ENCODE data around the gene STK24.

STK24 gene

DNA sequence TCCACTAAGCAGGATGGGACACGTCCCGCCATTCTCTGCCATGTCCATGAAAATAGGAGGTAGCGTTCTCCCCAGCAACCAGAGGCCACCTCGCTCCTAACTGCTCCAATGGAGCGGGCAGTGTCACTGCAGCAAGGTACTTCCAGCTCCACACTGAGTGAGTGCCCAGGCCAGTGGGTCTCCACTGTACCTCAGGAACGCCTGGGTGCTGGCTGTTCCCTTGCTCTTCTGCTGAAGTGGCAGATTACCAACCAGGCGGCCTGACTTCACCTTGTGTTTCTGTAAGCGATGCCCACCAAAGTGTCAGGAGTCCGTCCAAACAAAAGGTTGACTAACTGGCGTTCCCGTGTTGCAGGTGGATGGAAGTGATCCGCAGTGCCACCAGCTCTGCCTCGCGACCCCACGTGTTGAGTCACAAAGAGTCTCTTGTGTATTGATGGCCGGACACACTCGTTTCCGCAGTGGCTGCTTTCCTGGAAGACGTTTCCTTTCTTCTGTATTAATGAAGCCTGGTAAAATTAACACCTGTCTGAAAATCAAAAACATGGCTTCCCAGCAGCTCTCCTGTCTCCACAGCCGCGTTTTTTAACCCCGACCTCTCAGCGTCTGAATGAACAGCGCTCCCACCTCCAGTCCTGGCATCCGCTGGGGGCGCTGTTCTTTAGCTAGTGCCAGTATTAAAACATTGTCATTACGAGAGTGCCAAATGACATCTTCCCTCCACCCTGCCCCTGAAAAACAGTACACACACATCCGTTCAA is 128.8 kb downstream of the STK24 start:
- Mint-ChIP-seq H3K27ac (peak overlapping the region; percentile 45), H3K9me3 (no peaks in the 10 kb centered on the region), H3K27me3 (no peaks in the 10 kb centered on the region), H3K4me3 (no peak overlapping the region), H3K4me1 (peaks cover 38% of the 10 kb centered on the region), H3K36me3 (peaks cover 31% of the 10 kb centered on the region)
- CTCF ChIA-PET = interaction anchor here (0.7 to 5.4 kb wide), 5 partner anchors 18 to 240 kb away, joined by 3 to 142 read pairs (median 4); no protein-coding TSS in a partner anchor
- DNase-seq = no peak

DNA sequence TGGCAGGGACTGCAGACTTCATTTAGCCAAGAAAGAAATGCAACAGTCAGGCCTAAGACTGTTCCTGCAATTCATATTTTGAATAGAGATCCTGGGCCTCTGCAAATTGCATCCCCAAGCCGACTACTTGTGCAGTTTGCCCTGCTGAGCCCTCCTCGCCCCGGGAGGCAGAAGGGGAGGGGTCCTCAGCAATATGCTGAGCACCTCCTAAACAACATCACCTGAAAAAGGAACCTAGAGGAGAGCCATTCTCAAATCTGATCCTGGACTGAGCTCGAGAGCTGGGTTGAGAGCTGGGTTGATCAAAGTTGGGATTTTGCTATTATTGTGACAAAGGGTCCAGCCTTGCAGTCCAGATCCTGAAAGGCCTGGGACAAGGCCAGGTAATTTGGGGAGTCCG is 129.8 kb downstream of the STK24 start:
- peak overlapping the region; percentile 81 for H3K27ac Mint-ChIP-seq
- no peaks in the 10 kb centered on the region for H3K9me3 Mint-ChIP-seq
- H3K4me3 Mint-ChIP-seq = no peak overlapping the region
- CTCF ChIA-PET = interaction anchor here (0.9 to 5.4 kb wide), 4 partner anchors 19 to 241 kb away, joined by 3 to 142 read pairs (median 18); no protein-coding TSS in a partner anchor
- DNase-seq = no peak
- peaks cover 36% of the 10 kb centered on the region for H3K4me1 Mint-ChIP-seq
- peaks cover 21% of the 10 kb centered on the region for H3K36me3 Mint-ChIP-seq
- no peaks in the 10 kb centered on the region for H3K27me3 Mint-ChIP-seq

DNA sequence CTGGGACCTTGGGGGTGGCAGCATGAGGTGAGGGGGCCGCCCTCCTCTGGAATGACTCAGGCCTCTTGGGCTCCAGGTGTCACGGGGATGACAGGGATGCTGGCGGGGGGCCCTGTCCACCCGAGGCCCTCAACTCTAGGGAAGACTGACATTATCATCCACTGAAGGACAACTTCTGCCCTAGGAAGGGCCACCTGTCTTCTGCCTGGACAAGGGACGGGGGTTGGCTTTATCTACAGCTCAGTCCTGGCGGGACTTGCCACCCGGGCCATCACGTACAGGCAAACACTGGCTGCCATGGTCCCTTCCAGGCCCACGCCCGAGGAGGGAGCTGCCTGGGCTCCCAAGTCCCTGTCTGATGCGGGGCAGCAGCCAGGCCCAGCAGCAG is 130.7 kb downstream of the STK24 start:
- Mint-ChIP-seq H3K9me3 (no peaks in the 10 kb centered on the region), H3K36me3 (peaks cover 12% of the 10 kb centered on the region), H3K27me3 (no peaks in the 10 kb centered on the region), H3K4me3 (no peak overlapping the region), H3K4me1 (peaks cover 27% of the 10 kb centered on the region), H3K27ac (peak overlapping the region; percentile 81)
- CTCF ChIA-PET = interaction anchor here (1.2 to 5.4 kb wide), 10 partner anchors 12 to 394 kb away, joined by 3 to 142 read pairs (median 6); no protein-coding TSS in a partner anchor
- no peak for DNase-seq

GRCh38 chr13:98445340-98446233 is 131.3 kb downstream of the STK24 start:
- DNase-seq = peak; percentile 87
- Mint-ChIP-seq H3K36me3 (peaks cover 8% of the 10 kb centered on the region), H3K9me3 (no peaks in the 10 kb centered on the region), H3K4me1 (peaks cover 21% of the 10 kb centered on the region), H3K27me3 (no peaks in the 10 kb centered on the region), H3K27ac (peak overlapping the region; percentile 81), H3K4me3 (peak overlapping the region; percentile 28)
- CTCF ChIA-PET = interaction anchor here (0.6 to 5.4 kb wide), 23 partner anchors 10 to 394 kb away, joined by 3 to 142 read pairs (median 4); no protein-coding TSS in a partner anchor

DNA sequence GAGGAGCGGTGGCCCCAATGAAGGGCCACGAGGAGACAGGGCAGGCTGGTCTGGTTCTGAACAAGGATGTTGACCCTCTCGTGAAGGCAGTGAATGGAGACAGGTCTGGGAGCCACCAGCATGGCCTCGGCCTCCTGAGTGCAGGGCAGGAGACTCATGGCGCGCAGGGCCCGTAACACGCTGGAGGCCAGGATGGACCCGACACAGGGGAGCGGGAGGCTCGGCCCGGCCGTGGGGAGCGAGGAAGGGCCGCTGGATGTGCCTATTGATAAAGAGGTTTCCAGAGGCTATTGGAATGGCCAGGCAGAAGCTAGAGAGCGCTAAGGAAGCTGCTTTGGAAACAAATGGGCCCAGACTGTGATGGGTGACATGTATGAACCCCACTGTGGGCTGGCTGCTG is 132.5 kb downstream of the STK24 start:
- H3K36me3 Mint-ChIP-seq = peaks cover 8% of the 10 kb centered on the region
- DNase-seq = no peak
- H3K9me3 Mint-ChIP-seq = no peaks in the 10 kb centered on the region
- H3K4me3 Mint-ChIP-seq = no peak overlapping the region
- no peaks in the 10 kb centered on the region for H3K27me3 Mint-ChIP-seq
- CTCF ChIA-PET = interaction anchor here (0.8 to 5.4 kb wide), 11 partner anchors 11 to 228 kb away, joined by 3 to 142 read pairs (median 6); no protein-coding TSS in a partner anchor
- H3K4me1 Mint-ChIP-seq = peaks cover 17% of the 10 kb centered on the region
- H3K27ac Mint-ChIP-seq = peak overlapping the region; percentile 19

DNA sequence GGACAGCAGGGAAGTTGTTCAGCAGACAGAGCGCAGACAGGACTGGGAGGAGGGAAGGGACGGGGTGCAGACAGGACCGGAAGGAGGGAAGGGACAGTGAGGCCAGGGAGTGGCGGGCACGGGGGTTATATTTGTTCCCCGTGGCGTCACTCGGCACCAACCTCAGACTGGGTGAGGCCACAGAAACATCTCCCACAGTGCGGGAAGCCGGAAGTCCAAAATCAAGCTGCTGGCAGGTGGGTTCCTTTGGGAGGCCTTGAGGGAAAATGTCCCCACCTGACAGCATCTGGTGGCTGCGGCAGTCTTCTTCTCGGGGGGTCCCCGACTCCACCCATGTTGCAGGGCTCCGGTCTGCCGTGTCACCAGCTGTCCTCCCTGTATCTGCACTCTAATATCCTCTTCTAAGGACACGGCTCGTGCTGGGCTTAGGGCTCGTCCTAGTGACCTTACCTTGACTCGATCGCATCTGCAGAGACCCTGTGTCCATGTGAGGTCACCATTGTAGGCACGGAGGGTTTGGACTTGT is 133.0 kb downstream of the STK24 start:
- CTCF ChIA-PET = interaction anchor here (2.8 to 5.4 kb wide), 2 partner anchors 38 to 210 kb away, joined by 9 to 142 read pairs; no protein-coding TSS in a partner anchor
- no peak overlapping the region for H3K4me3 Mint-ChIP-seq
- H3K36me3 Mint-ChIP-seq = peaks cover 8% of the 10 kb centered on the region
- DNase-seq = no peak
- H3K27me3 Mint-ChIP-seq = no peaks in the 10 kb centered on the region
- H3K9me3 Mint-ChIP-seq = no peaks in the 10 kb centered on the region
- H3K4me1 Mint-ChIP-seq = peaks cover 17% of the 10 kb centered on the region
- no peak overlapping the region for H3K27ac Mint-ChIP-seq

- peaks cover 8% of the 10 kb centered on the region for H3K36me3 Mint-ChIP-seq
- H3K27ac Mint-ChIP-seq = peak overlapping the region; percentile 28
- peaks cover 17% of the 10 kb centered on the region for H3K4me1 Mint-ChIP-seq
- no peaks in the 10 kb centered on the region for H3K9me3 Mint-ChIP-seq
- no peak for DNase-seq
- CTCF ChIA-PET = interaction anchor here (5.4 kb wide), 1 partner anchor 210 kb away, joined by 142 read pairs; no protein-coding TSS in a partner anchor
- peak overlapping the region; percentile 12 for H3K4me3 Mint-ChIP-seq
- H3K27me3 Mint-ChIP-seq = no peaks in the 10 kb centered on the region
These were observed 133.6 kb downstream of the STK24 start for GRCh38 chr13:98443329-98443728.

GRCh38 chr13:98442391-98443230 is 134.3 kb downstream of the STK24 start:
- H3K4me3 Mint-ChIP-seq = no peak overlapping the region
- no peaks in the 10 kb centered on the region for H3K27me3 Mint-ChIP-seq
- CTCF ChIA-PET = interaction anchor here (1.1 to 1.5 kb wide), 2 partner anchors 210 to 231 kb away, joined by 3 to 5 read pairs; no protein-coding TSS in a partner anchor
- H3K4me1 Mint-ChIP-seq = peaks cover 17% of the 10 kb centered on the region
- peaks cover 4% of the 10 kb centered on the region for H3K36me3 Mint-ChIP-seq
- no peaks in the 10 kb centered on the region for H3K9me3 Mint-ChIP-seq
- no peak overlapping the region for H3K27ac Mint-ChIP-seq
- no peak for DNase-seq

DNA sequence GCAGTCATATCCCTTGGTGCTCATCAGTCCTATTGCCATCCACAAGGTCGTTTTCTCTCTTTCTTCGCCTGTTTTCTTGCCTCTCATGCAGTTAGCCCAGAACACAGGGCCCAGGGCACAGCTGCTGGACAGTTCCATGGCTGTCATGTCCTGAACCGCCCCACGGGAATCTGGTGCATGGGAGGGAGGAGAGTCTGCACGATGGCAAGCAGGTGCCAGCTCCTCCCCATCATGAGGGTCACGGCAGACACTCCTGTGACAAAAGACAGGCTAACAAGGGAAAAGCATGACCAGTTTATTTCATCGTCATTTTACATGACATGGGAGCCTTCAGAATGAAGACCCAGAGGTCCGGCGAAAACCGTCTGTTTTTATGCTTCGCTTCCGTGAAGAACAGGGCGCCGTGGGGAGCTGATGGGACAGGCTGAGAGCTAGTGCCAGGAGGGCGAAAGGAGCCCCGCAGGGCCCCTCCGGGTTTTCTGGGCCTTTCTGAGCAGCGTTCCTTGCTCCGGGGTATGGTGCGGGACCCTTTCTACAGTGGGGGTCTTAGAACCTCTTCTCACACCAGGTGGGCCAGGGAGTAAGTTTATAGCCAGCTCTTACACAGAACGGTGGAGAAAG is 135.7 kb downstream of the STK24 start:
- Mint-ChIP-seq H3K4me3 (no peak overlapping the region), H3K36me3 (no peaks in the 10 kb centered on the region), H3K9me3 (no peaks in the 10 kb centered on the region), H3K4me1 (peaks cover 14% of the 10 kb centered on the region), H3K27me3 (peaks cover 4% of the 10 kb centered on the region), H3K27ac (no peak overlapping the region)
- CTCF ChIA-PET = interaction anchor here (0.9 to 1.5 kb wide), 5 partner anchors 9 to 232 kb away, joined by 3 to 5 read pairs (median 3); no protein-coding TSS in a partner anchor
- no peak for DNase-seq

DNA sequence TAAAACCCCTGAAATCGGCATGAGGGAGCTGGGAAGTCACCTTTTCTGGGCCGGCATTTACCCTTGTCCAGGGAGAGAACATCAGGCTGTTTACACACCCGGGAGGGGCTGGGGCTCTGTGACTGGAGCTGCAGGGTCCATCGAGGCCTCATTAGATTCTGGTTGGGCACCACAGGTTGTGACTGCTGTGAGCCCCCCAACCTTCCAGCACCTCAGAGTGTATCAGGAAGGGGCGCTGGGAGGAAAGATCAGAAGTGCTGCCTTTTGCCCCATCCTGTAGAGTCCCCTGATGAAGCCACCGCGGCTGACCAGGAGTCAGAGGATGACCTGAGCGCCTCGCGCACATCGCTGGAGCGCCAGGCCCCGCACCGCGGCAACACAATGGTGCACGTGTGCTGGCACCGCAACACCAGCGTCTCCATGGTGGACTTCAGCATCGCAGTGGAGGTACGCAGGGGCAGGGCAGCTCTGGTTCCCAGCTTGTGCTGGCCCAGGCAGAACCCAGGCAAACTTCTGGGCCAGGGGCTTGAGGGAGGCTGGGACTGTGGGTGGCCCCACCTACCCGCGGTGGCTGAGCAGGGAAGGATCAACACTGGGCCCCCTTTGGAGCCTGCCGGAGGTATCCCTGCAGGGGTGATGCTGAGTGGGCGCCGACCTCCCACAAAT is 136.4 kb downstream of the STK24 start:
- no peak overlapping the region for H3K4me3 Mint-ChIP-seq
- H3K4me1 Mint-ChIP-seq = peaks cover 7% of the 10 kb centered on the region
- no peaks in the 10 kb centered on the region for H3K9me3 Mint-ChIP-seq
- DNase-seq = no peak
- peaks cover 6% of the 10 kb centered on the region for H3K27me3 Mint-ChIP-seq
- H3K36me3 Mint-ChIP-seq = no peaks in the 10 kb centered on the region
- H3K27ac Mint-ChIP-seq = no peak overlapping the region
- CTCF ChIA-PET = interaction anchor here (0.9 to 1.5 kb wide), 3 partner anchors 212 to 233 kb away, joined by 3 to 5 read pairs (median 3); no protein-coding TSS in a partner anchor

GRCh38 chr13:98439896-98440295 is 137.0 kb downstream of the STK24 start:
- H3K27me3 Mint-ChIP-seq = peaks cover 10% of the 10 kb centered on the region
- no peaks in the 10 kb centered on the region for H3K9me3 Mint-ChIP-seq
- no peak for DNase-seq
- H3K4me1 Mint-ChIP-seq = peaks cover 3% of the 10 kb centered on the region
- H3K27ac Mint-ChIP-seq = no peak overlapping the region
- CTCF ChIA-PET = no interaction called here
- no peak overlapping the region for H3K4me3 Mint-ChIP-seq
- no peaks in the 10 kb centered on the region for H3K36me3 Mint-ChIP-seq

DNA sequence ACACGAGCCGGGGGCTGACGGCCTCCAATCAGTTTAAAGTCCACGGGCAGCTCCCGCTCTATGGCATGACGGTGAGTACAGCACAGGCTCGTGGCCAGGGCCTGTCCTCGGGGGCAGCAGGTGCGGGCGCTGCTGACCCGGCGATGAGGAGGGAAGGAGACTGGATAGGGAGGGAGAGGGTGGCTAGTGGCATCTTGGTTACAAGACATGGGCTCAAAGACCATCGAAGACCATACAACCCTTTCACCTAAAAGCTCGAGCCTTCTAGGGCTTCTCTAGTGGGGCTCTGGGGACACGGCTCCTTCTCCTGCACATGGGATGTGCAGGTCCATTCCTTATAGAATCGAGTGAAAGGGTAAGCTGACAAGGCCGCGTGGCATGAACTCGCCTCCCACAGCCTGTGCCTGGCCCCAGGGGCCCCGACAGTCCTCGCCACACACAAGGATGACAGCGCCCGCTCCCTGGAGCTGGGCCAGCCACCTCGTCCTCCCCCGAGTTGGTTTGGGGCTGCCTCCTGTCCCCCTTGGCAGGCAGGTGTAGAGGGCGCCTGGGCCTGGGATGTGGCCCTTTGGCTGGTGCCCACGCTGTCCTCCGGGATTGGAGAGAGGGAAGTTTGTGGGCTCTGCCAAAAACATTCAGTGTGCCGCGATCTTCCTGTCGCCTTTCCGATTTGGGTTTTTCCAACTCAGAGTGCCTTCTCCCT is 137.6 kb downstream of the STK24 start:
- no peaks in the 10 kb centered on the region for H3K36me3 Mint-ChIP-seq
- no peak overlapping the region for H3K4me3 Mint-ChIP-seq
- no peak for DNase-seq
- CTCF ChIA-PET = no interaction called here
- no peaks in the 10 kb centered on the region for H3K9me3 Mint-ChIP-seq
- peaks cover 10% of the 10 kb centered on the region for H3K27me3 Mint-ChIP-seq
- peaks cover 2% of the 10 kb centered on the region for H3K4me1 Mint-ChIP-seq
- H3K27ac Mint-ChIP-seq = no peak overlapping the region
